GM10266 (cell line): ENCODE measurements around the gene GPR173.

Experiments
- DNase-seq: peaks from one replicate; pipeline ENCODE4 v3.0.0; 2012; ENCODE audit errors: extremely low spot score
- TF ChIP-seq, protein P1 (sequence below): IDR thresholded peaks from 2 replicates; pipeline ENCODE4 v1.5.1; 2012; ENCODE audit warnings: mild to moderate bottlenecking, low read depth; ENCODE audit not compliant: control insufficient read depth, insufficient read depth; ENCODE audit errors: missing control alignments

GPR173 gene

DNA sequence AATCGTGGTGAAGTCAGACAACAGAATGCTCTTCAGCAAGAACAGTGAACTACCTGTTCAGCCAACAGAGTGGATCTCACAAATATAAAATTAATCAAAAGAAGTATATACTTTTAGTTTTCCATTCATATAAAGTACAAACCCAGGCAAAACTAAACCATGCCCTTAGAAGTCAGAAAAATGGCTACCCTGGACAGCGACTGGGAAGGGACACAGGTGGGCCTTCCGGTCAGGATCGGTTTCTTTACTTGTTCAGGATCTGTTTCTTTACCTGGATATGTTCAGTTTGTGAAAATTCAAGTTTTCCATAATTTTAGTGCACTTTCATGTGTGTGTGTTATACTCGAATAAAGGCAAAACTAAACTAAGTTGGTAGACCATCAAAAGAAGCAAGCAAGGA lies 12.4 kb upstream of the GPR173 start:
- no peak for DNase-seq
- TF ChIP-seq, protein P1, sequence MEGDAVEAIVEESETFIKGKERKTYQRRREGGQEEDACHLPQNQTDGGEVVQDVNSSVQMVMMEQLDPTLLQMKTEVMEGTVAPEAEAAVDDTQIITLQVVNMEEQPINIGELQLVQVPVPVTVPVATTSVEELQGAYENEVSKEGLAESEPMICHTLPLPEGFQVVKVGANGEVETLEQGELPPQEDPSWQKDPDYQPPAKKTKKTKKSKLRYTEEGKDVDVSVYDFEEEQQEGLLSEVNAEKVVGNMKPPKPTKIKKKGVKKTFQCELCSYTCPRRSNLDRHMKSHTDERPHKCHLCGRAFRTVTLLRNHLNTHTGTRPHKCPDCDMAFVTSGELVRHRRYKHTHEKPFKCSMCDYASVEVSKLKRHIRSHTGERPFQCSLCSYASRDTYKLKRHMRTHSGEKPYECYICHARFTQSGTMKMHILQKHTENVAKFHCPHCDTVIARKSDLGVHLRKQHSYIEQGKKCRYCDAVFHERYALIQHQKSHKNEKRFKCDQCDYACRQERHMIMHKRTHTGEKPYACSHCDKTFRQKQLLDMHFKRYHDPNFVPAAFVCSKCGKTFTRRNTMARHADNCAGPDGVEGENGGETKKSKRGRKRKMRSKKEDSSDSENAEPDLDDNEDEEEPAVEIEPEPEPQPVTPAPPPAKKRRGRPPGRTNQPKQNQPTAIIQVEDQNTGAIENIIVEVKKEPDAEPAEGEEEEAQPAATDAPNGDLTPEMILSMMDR: no peak

DNA sequence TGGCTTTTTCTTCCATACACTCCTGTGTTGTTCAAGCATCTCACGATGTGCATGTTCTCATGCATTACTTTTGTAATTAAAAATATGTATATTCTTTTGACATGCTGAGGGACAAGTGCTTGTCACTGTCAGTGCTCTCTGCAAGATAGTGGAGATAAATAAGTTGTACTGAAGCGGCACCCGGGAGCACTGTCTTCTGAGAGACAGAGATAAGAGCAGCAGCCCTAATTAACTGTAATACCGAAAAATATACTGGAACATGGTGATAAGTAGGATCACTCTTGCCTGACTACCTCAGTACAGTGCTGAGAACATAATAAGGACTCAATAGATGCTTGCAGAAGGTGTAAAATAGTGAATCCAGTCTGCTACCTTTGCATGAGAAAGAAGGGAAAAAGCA lies 9.4 kb upstream of the GPR173 start:
- TF ChIP-seq, protein P1: no peak
- no peak for DNase-seq

DNA sequence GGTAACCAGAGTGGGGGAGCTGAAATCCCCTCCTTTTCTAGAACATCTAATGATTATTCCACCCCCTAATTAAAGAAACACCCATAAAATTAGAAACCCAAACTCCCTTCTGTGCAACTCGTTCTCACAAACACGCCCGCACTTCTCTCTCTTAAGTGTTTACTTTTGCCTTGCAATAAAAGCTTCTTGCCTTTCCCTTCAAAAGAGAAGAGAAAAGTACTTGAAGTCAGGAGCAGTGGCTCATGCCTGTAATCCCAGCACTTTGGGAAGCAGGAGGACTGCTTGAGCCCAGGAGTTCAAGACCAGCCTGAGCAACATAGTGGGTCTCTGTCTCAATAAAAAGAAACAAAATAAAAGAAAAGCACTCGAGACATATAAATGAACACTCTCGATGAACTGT lies 3.6 kb upstream of the GPR173 start:
- DNase-seq: no peak
- TF ChIP-seq, protein P1: no peak

DNA sequence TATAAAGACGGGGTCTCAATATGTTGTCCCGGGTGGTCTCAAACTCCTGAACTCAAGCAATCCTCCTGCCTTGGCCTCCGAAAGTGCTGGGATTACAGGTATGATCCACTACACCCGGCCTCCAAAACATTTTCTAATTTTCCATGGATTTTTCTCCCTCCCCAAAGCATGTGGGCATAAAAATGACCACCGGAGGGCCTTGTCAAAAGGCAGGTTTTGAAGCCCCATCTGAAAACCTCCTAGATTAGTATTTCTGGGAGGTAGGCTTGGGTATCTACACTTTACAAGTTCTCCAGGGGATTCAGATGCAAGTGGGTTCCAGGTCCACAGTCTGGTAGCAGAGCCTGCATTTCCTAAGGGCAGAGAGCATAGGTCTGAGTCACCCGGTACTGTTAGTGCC lies 1.4 kb upstream of the GPR173 start:
- DNase-seq: no peak
- TF ChIP-seq, protein P1: no peak

DNA sequence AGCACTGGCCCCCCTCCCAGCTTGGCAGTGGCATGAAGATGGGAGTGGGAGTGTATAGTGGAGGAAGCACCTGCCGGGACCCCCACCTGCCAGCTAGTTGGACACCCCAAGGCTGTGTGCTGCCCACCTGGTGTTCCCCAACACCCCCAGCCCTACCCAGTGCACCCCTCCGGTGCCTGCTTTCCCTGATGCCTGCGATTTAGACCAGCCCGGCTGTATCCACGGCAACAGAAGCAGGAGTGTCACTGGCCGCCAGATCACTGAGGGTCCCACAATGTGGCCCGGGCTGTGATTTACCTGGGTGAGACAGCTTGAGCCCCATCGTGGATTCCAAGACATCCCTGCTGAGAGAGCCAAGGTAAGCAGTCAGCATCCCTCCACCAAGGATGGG lies 533 bp downstream of the GPR173 start:
- TF ChIP-seq, protein P1: no peak
- DNase-seq: no peak

DNA sequence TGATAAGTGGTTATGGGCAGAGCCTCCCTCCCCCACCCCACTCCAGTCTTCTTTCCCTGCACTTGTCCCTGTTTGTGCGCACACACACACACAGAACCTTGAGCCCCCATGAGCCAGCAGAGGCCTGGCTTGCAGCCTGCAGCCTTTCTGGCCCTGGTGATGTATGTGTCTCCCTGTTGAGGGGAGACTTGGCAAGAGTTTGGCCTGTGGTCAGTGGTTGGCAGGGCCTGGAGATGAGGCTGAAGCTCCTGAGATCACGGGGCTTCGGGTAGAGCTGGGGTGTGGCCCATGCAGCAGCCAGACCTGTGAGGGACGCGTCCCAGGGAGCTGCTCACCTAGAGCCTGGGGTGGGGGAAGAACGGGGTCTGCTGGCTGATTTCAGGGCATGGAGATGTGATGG lies 2.3 kb downstream of the GPR173 start:
- DNase-seq: no peak
- TF ChIP-seq, protein P1: no peak

DNA sequence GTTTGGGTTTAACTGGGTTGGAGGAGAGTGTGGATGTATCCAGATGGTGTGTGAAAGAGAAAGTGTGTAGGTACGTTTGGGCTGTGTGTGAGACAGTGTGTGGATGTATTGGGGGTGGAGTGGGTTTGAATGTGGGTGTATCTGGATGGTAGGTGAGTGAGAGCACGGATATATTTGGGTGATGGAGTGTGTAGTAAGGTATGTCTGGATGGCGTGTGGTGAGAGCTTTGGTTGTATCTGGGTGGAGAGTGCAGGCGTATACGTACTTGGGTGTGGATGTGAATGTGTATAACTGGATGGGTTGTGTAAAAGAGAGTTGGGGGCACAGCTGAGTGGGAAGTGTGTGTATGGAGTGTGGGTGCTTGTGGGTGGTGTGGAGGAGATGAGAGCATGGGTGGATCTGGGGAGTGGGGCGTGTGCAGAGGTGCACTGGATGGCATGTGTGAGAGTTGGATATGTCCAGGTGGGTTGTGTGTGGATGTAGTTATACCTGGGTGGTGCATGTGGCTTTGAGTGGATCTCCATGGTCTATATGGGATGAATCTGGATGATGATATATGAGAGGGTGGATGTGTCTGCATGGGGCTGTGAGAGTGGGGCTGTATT lies 6.8 kb downstream of the GPR173 start:
- DNase-seq: no peak
- TF ChIP-seq, protein P1: no peak
